GM18867 (cell line): Measurements from ENCODE around the gene CENPF.
"Not testable (repeated sequence)": the region's sequence is repeated elsewhere in the genome, so short reads cannot be mapped to it uniquely, and the experiment has no call there.

ENCODE experiments used
- ATAC-seq: cut with Tn5 transposase; IDR thresholded peaks from one replicate; pipeline ENCODE4 v1.9.1; 2021; ENCODE audit warnings: mild to moderate bottlenecking, moderate library complexity; ENCODE audit not compliant: unreplicated experiment

The CENPF gene

DNA sequence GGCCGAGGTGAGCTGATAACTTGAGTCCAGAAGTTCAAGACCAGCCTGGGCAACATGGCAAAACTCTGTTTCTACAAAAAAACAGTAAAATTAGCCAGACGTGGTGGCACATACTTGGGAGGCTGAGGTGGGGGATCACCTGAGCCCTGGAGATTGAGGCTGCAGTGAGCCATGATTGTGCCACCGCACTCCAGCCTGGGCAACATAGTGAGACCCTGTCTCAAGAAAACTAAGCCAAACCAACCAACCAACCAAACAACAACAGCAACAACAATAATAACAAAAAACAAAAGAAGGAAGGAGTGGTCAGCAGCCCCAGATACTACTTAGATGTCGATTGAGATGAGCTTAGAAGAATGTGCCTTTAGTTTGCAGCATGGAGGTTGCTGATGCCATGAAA lies 47.7 kb downstream of the CENPF start:
- ATAC-seq, result no peak

DNA sequence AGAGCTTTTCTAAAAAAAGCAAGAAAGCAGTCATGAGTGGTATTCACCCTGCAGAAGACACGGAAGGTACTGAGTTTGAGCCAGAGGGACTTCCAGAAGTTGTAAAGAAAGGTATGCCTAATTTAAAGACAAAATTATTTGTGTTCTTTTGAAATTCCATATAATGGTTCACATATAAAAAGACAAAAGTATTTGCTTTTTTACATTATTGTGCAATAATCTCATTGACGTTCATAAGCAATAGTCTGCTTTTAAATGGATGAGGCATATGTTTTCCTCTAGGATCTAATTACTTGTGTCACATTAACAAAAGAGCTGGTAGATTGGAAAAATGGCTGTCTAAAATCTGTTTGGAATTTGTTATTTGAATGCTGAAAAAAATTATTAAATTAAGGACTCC lies 54.3 kb downstream of the CENPF start:
- ATAC-seq, result no peak

DNA sequence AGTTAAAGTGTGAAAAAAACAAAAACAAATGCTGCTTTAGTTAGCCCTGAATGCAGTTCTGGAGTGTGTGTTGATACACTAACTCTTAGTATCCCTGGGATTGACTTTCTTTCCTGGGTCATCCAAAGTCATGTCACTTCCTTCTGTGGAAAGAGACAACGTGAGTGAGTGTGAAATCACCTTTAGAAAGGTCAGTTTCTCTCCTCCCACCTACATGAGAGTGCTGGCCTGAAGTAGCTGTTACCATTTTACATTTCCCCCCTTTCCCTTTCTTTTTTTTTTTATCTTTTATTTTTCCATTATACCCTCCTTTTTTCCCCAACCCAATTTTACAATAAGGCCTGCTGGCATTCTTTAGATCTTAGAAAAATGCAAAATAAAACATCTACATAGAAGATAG lies 55.2 kb downstream of the CENPF start:
- no peak for ATAC-seq

DNA sequence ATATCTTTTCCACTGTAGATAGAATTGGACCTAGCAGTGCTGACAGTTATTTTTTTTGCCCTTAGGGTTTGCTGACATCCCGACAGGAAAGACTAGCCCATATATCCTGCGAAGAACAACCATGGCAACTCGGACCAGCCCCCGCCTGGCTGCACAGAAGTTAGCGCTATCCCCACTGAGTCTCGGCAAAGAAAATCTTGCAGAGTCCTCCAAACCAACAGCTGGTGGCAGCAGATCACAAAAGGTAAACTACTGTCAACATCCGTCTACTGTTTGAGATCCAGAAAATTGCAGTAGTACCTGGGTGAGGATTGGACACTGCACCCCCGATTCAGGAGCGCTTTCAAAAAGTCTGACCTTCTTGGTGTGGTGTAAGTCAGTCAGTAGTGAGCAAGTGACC lies 55.8 kb downstream of the CENPF start:
- no peak for ATAC-seq

DNA sequence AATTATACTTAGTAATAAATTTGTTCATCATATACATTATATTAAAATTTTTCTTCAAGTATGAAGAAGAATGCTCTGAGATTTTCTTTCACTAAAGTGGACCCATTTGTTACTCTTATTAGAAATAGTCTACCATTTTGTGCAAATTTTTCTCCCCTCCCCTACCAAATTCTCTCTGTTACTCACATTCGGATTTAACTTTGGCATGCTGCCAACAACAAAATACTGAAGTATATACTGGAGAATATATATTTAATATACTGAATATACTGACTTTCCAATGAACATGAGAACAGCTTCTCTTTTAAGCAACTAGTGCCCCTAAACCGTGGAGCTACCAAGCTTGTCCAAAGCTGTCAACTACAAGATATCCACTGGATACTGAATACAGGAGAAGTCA lies 57.2 kb downstream of the CENPF start:
- ATAC-seq, result no peak

DNA sequence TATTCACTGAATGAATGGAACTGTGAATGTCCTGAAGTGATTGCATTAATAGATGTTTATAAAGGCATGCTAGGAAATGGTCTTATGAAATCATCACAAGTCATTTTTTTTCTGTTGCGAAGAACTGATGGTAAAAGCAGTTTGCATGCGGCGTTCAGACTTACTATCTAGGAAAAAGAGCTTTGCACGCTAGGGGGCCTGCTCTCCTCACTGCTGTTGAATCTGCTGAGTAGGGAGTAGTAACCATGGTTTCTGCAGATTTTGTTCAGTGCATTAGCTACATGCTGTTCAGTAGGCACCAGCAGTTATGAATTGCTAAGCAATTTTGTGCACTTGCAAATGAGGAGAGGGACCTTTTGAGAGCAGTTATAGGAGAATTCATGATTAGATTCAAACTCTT lies 57.9 kb downstream of the CENPF start:
- peak; percentile 53 for ATAC-seq

DNA sequence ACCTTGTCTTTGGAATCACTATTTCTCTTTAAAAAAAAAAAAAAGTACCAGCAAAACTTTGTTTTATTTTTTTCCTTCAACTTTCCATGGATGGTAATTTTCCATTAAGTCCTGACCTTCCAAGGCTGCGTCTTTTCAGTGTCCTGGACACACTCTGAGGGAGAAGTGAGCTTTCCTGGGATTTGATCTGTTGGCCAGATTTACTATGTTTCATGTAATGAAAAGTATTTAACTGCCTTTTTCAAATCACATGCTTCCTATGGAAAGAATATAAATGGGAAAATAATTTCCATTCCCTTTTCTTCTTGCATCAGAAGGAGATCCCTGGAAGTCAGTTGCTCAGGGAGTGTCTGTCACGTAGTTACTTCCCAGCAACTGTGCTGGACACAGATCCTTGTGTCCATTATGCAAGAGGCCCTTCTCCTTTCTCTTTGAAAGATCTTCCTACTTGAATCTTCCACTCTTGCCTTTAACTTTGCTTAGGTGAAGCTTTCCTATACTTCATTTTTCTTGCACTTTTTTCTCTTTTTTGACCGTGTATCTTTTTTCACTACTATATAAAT lies 59.3 kb downstream of the CENPF start:
- ATAC-seq, result no peak

DNA sequence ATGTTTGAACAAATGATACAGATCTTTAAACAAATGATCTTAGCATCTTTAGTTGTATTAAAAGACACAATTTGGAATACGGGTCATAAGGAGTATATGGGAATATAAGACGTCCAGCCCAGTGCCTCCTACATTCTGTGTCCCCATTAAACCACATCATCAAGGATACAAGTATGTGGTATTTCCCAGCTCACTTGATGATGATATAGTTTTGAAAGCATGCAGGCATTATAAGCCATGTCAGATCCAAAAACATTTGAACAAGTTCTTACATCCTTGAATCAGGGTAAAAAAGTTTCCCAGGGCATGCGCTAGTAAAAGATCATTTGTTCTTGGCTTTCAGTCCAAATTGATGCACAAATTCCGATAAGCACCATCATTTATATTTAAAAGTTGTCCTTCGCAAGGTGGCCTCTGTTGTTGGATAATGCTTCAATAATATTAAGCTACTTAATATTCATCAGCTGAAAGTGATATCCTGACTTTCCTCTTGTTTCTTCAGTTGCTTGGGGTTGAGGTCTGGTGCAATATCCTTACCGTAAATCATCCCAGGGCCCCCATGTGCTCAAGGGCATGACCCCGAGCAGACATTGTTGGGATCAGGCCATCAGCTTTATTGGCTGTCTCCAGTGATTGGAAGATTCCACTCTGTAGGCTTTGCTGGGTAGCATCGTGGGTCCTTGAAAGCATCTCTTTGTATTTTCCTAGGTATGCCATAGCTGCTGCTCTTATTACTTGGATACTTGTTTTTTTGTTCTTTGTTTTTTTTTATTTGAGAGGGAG lies 61.8 kb downstream of the CENPF start:
- no peak for ATAC-seq

DNA sequence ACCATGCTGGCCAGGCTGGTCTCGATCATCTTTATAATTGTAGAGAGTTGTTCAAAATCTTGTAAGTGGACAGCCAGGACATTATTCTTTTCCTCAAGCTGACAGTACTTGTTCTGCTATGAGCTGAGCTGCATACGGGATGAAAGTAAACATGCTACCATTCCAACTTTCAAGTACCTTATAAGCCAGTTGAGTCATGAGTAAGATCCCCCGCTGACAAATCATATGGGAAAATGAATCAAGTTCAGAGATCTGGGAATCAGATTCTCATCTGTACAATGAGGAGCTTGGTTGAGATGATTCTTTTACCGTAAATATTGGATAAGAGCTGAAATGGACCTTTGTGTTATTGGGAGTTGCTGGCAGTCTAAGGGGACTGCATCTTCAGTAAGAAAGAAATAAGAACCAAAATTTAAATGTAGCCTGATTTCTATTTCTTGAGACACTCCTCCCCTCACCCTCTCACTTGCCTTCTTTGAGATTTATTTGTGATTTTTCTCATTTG lies 62.7 kb downstream of the CENPF start:
- ATAC-seq, result no peak

DNA sequence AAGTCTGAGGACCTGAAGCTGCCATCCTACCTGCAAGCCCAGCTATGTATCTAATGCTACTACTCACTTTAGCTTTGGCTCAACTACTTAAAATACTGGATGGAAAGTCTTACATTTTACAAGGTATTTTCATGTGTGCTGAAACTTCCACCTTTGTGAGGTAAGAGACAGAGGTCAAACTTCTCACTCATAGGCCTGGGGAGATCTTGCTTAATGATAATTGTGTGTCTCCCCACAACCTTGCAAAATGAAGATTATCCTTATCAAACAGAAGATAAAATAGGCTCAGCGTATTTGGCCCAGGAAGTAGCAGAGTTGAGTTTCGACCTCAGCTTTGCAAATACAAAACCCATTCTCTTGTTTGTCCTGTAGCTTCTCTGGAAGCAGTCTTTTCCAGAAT lies 63.7 kb downstream of the CENPF start:
- no peak for ATAC-seq

DNA sequence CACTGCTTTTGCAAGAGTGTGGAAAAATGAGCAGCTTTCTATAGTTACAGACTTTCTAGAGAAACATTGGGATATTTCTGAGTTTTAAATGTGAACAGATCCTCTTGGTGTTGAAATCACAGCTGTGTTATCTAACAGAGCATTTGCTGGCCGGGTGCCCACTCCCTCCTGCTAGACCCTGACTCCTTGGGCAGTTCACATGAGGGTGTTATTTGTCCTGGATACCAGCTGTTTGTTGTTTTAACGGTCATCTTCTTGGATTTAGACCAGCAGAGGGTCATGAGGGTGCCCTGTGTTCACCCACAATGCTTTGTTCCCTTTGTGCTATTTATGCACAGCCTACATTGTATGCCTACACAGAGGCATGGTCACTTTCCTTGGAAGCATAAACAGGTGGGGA lies 67.1 kb downstream of the CENPF start:
- no peak for ATAC-seq

DNA sequence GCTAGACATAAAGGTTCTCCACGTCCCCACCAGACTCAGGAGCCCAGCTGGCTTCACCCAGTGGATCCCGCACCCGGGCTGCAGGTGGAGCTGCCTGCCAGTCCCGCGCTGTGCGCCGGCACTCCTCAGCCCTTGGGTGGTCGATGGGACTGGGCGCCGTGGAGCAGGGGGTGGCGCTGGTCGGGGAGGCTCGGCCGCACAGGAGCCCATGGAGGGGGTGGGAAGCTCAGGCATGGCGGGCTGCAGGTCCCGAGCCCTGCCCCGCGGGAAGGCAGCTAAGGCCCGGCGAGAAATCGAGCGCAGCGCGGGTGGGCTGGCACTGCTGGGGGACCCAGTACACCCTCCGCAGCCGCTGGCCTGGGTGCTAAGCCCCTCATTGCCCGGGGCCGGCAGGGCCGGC lies 70.0 kb downstream of the CENPF start:
- not testable (repeated sequence) for ATAC-seq

DNA sequence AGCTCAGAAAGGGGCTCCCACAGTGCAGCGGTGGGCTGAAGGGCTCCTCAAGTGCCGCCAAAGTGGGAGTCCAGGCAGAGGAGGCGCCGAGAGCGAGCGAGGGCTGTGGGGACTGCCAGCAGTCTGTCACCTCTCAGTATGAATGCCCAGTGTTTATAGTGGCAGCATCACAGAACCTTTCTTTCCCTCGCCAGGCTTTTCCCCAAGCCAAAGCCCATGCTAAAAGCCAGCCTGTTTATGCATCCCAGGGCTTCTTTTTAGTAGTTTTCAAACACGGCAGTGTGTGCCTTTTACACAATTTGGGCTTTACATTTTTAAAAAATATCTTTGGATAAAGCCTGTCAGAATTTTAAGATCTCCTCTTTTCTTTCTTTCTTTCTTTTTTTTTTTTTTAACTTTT lies 70.6 kb downstream of the CENPF start:
- ATAC-seq, result no peak

DNA sequence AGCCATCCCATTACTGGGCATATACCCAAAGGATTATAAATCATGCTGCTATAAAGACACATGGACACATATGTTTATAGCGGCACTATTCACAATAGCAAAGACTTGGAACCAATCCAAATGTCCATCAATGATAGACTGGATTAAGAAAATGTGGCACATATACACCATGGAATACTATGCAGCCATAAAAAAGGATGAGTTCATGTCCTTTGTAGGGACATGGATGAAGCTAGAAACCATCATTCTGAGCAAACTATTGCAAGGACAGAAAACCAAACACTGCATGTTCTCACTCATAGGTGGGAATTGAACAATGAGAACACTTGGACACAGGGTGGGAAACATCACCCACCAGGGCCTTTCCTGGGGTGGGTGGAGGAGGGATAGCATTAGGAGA lies 72.5 kb downstream of the CENPF start:
- not testable (repeated sequence) for ATAC-seq

DNA sequence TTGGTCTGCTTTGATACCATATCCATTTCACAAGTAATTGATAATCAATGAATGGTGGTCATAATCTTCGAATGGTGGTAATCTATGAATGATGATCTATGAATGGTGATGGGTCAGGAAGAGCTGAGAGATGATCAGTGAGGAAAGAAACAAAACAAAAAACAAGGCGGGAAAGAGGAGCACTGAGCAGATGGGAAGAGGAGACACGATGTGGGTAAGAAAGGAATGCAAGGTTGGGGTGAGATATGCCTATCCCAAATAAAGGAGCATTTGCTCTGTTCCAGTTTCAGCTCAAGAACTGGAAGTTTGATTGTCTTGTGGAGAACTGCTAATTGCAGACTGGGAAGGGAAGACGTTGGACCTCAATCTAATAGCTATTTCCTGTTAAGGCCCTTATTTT lies 73.8 kb downstream of the CENPF start:
- ATAC-seq, result no peak

DNA sequence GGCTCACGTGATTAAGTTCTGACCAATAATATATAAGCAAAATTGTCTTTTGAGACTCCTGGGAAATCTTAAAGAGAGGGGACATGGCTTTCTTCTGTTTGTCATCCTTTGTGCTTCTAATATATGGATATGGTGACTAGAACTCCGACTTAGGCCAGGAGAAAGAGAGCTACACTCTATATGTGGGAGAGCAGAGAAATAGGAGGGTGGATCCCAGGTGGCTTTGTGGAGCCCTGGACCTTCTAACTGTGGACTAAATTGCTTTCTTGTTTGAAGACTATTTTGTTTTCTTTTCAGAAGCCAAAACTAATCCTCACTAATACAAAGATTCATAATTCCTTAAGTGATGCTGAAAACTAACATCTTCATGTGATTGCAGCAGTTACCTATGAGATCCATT lies 75.0 kb downstream of the CENPF start:
- ATAC-seq, result no peak

DNA sequence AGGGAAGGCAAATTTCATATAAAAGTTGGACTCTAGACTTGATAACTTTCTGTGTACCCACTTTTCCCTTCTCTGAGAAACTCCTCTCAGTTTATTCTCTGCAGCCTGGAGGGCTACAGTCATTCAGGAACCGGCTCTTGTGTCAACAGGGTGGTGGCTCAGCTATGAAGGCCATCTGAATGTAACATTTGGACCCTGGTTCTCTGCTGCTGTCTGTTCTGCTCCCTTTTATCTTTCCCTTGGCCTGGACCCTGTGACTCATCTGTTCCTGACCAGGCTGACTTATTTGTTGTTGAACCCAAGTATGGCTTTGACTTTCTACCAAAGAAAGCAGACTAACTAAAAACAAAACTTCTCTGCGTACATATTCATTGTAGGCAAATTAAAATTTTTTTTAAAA lies 75.4 kb downstream of the CENPF start:
- no peak for ATAC-seq

DNA sequence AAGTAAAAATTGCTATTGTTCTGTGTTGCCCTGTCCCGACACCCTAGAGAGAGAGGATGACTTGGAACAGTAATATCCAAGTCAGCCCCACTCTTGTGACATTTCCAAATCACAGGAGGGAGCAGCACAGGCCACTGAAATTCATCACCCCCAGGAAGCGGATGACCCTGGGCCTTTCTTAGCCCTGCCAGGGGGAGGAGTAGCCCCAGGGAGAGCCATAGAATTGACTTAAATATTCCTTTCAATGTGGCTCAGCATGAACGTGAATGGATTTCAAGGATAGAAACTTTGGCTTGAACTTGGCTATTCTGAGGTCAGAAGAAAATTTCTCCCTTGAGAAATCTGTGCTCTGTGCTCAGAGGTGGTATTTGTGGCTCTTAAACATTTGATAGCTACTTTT lies 80.6 kb downstream of the CENPF start:
- no peak for ATAC-seq

DNA sequence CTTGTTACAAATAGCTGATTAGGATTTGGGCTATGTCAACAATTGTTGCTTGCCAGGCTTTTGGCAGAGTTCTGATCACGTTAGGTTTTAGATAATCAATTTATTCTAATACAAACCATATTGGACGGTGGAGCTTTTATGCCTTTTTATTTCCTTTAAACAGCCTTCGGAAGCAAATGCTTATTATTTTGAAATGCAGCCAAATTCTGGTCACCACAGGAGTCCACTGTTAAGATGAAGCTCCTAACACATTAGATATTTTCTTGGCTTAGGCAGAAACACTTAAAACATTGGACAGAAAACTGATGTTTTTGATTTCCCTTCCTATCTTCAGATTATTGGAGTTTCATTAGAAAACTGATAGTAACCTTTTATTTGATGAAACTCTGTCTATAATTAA lies 82.9 kb downstream of the CENPF start:
- ATAC-seq, result no peak

DNA sequence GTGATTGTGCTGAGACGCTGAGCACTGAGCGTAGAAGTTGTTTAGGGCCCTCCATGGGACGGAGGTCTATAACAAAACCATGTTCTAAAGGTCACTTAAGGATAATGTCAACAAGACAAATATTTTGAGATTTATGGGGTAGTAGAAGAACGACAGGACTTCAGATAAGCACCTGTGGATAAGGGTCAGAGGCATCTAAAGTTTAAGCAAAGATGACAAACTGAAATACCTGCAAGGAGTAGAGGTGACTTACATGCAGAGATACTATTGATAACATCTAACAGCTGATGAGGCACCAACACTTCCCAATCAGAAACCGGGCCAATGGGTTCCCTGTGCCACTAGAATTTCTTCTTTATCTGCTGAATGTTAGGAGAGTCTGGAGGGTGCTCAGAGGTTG lies 83.5 kb downstream of the CENPF start:
- ATAC-seq, result no peak

DNA sequence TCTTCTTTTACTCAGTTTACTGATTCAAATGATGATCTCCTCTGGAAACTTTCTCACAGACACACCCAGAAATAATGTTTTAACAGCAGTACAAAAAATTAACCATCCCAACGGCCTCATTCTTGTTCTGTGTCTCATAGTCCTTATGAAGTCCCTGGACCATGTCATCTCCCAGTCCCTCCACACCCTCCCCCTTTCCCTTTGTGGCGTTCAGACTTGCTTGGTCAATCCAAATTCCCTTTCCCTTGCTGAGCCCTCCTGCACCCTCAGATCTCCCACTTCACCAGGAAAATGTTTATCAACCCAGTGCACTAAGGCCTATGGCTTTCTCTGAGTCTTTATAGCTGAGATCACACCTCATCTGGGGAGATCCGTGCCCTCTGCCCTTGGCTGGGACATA lies 85.9 kb downstream of the CENPF start:
- no peak for ATAC-seq

DNA sequence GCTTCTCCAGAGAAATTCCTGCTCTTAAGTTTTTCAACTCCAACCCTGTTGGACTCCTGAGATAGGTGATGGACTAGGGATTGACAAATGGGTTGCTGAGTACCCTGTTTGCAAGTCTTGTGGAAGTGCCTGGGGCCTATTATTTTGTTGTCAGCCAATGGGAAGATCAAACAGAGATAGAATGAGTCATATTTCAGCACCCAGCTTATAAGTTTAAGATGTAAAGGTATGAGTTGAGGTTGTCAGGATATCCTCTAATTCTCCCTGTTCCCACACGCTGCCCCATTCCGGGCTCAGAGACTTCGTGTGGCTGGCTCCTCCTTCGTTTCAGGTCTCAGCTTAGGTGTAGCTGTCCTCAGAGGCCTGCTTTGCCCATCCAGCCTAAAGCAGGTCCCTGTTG lies 91.8 kb downstream of the CENPF start:
- no peak for ATAC-seq

DNA sequence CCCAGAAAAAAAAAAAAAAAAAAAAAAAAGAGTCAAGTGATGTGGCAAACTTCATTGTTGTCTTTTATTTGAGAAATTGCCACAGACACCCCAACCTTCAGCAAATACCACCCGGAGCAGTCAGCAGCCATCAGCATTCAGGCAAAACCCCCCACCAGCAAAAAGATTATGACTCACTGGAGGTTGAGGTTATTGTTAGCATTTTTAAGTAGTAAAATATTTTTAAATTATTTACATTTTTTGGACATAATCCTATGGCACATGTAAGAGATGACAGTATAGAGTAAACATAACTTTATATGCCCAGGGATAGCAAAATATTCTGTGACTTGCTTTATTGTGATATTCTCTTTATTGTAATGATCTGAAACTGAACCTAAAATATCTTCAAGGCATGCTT lies 95.6 kb downstream of the CENPF start:
- no peak for ATAC-seq
